K562 (cell line): ENCODE measurements around the gene LY6G6F. TPM values are rescaled to one million over a fixed set of nuclear protein-coding genes. Genes with fewer than 3 reads are reported as not detected.
A peak's percentile ranks its signal among the peaks of the same experiment; 100 is the strongest.

ENCODE experiments used
- ARID2 ChIP-seq: fragments of 450-650 bp; IDR thresholded peaks from 2 replicates; pipeline ENCODE4 v1.6.1; 2017; ENCODE audit warnings: antibody characterized with exemption, mild to moderate bottlenecking
- ARNT ChIP-seq, 2 experiments: fragments of 450-650 bp; IDR thresholded peaks; 2 replicates each; pipeline ENCODE4 v1.6.1; 2016; ENCODE audit warnings: mild to moderate bottlenecking in 1 of 2
- CREM ChIP-seq: IDR thresholded peaks from 2 replicates; pipeline ENCODE4 v1.6.1; 2014; ENCODE audit warnings: antibody characterized with exemption, low read depth
- DDX20 ChIP-seq: fragments of 450-650 bp; IDR thresholded peaks from 2 replicates; pipeline ENCODE4 v1.6.1; 2016; ENCODE audit warnings: missing genetic modification characterization, low read depth, mild to moderate bottlenecking, missing compliant biosample characterization, moderate library complexity
- ETV6 ChIP-seq, 3 experiments: fragments of 150-350 bp in 1 of 3; sonication (generic) in 1 of 3; formaldehyde crosslinking in 1 of 3; IDR thresholded peaks; 2 replicates each; pipeline versions ENCODE4 v1.6.1 to v1.8.0; 2014 to 2022; ENCODE audit warnings: borderline replicate concordance in 2 of 3, low read depth in 2 of 3, antibody characterized with exemption in 1 of 3, low read length in 1 of 3, mild to moderate bottlenecking in 1 of 3, missing genetic modification reagents in 1 of 3
- GATAD2A ChIP-seq: fragments of 450-650 bp; IDR thresholded peaks from 2 replicates; pipeline ENCODE4 v1.6.1; 2017
- HIVEP1 ChIP-seq: fragments of 250-450 bp; sonication (Bioruptor Pico); IDR thresholded peaks from 2 replicates; pipeline ENCODE4 v1.4.0; 2020; ENCODE audit warnings: mild to moderate bottlenecking
- IRF2 ChIP-seq: sonication (generic); formaldehyde crosslinking; IDR thresholded peaks from 2 replicates; pipeline ENCODE4 v1.8.1; 2022; ENCODE audit warnings: mild to moderate bottlenecking, missing genetic modification reagents
- JUN ChIP-seq, 2 experiments: sonication (generic) in 1 of 2; formaldehyde crosslinking in 1 of 2; IDR thresholded peaks; 2 replicates each; pipeline versions ENCODE4 v1.6.1 to v1.8.0; 2012 to 2022; ENCODE audit warnings: borderline replicate concordance in 2 of 2, mild to moderate bottlenecking in 2 of 2, improper control_type of control experiment in 1 of 2, low read depth in 1 of 2, low read length in 1 of 2, missing genetic modification reagents in 1 of 2
- KDM1A ChIP-seq, 2 experiments: fragments of 450-650 bp; IDR thresholded peaks; 2 replicates each; pipeline ENCODE4 v1.6.1; 2016; ENCODE audit warnings: mild to moderate bottlenecking in 2 of 2
- MTA3 ChIP-seq: fragments of 450-650 bp; formaldehyde crosslinking; IDR thresholded peaks from 2 replicates; pipeline ENCODE4 v1.6.1; 2017; ENCODE audit warnings: mild to moderate bottlenecking, borderline replicate concordance
- NCOA1 ChIP-seq: fragments of 450-650 bp; IDR thresholded peaks from 2 replicates; pipeline ENCODE4 v1.6.1; 2016; ENCODE audit warnings: low read depth
- NFXL1 ChIP-seq: fragments of 450-650 bp; formaldehyde crosslinking; IDR thresholded peaks from 2 replicates; pipeline ENCODE4 v1.4.0; 2021; ENCODE audit warnings: mild to moderate bottlenecking
- PTBP1 ChIP-seq: fragments of 200-400 bp; formaldehyde crosslinking; IDR thresholded peaks from 2 replicates; pipeline ENCODE4 v1.6.1; 2017; ENCODE audit warnings: low read depth, low read length
- SETDB1 ChIP-seq: IDR thresholded peaks from one replicate; pipeline ENCODE4 v1.6.1; 2012; ENCODE audit warnings: low read length, control low read depth, inconsistent platforms
- SMARCE1 ChIP-seq: fragments of 450-650 bp; IDR thresholded peaks from 2 replicates; pipeline ENCODE4 v1.7.1; 2016; ENCODE audit warnings: mild to moderate bottlenecking
- SPI1 ChIP-seq: IDR thresholded peaks from 2 replicates; pipeline ENCODE4 v1.6.1; 2011; ENCODE audit warnings: low read depth, low read length, control low read depth, borderline replicate concordance
- SUPT5H ChIP-seq: fragments of 450-650 bp; IDR thresholded peaks from 2 replicates; pipeline ENCODE4 v1.6.1; 2016
- TRIM24 ChIP-seq, 2 experiments: fragments of 450-650 bp; IDR thresholded peaks; 2 replicates each; pipeline ENCODE4 v1.6.1; 2016
- ZBTB1 ChIP-seq: sonication (generic); formaldehyde crosslinking; IDR thresholded peaks from 2 replicates; pipeline ENCODE4 v1.8.1; 2023; ENCODE audit warnings: missing genetic modification reagents, low read depth, mild to moderate bottlenecking, borderline replicate concordance
- ZBTB17 ChIP-seq: fragments of 450-650 bp; formaldehyde crosslinking; IDR thresholded peaks from 2 replicates; pipeline ENCODE4 v1.4.0; 2020; ENCODE audit warnings: mild to moderate bottlenecking
- ZNF263 ChIP-seq: sonication (generic); formaldehyde crosslinking; IDR thresholded peaks from 2 replicates; pipeline ENCODE4 v1.8.0; 2022; ENCODE audit warnings: mild to moderate bottlenecking, missing genetic modification reagents, borderline replicate concordance
- ZNF436 ChIP-seq: fragments of 250-450, 450-650 bp; sonication (Bioruptor Pico); formaldehyde crosslinking; IDR thresholded peaks from 2 replicates; pipeline ENCODE4 v1.7.0; 2020; ENCODE audit warnings: mild to moderate bottlenecking
- ZNF507 ChIP-seq: conservative IDR thresholded peaks from 2 replicates; pipeline ENCODE4 v1.6.1; 2017; ENCODE audit warnings: missing genetic modification characterization, missing compliant biosample characterization
- ZNF512 ChIP-seq: IDR thresholded peaks from 2 replicates; pipeline ENCODE4 v1.6.1; 2016; ENCODE audit warnings: missing genetic modification characterization, missing compliant biosample characterization
- polyA plus RNA-seq, 8 experiments: library from polyadenylated mRNA; depleted of rRNA in 4 of 8; stranded (reverse) in 5 of 8; unstranded in 3 of 8; fragments of >200 nt; fragmentation: Nextera tagmentation in 2 of 8; fragmentation: Illumina TruSeq in 1 of 8; extraction: Ambion mirVana in 2 of 8; extraction: Trizol in 1 of 8; gene quantifications; 2 replicates each; pipeline versions ENCODE4 v1.2.1 to v1.2.3, GENCODE V29; 2011 to 2014; ENCODE audit warnings: inconsistent platforms in 1 of 8, missing spikeins in 1 of 8
- total RNA-seq, 7 experiments: library from RNA; depleted of rRNA in 6 of 7; stranded (reverse); fragments of >200 nt in 6 of 7; fragmentation: Illumina TruSeq in 2 of 7; extraction: Trizol in 2 of 7; gene quantifications; 2 replicates each; pipeline versions ENCODE4 v1.2.1 to v1.2.3, GENCODE V29; 2011 to 2021; ENCODE audit warnings: low replicate concordance in 1 of 7
- TF ChIP-seq, protein P1 (sequence below): sonication (generic); formaldehyde crosslinking; IDR thresholded peaks from 2 replicates; pipeline ENCODE4 v1.8.0; 2022; ENCODE audit warnings: missing genetic modification reagents, mild to moderate bottlenecking, borderline replicate concordance

The LY6G6F gene
- total and polyA plus RNA-seq, 9 of the 15 experiments (the other 6 are each of a cell fraction or from before 2014, with no cell fraction given) = 0.14 to 0.50 (median 0.28) TPM; not detected in 2

DNA sequence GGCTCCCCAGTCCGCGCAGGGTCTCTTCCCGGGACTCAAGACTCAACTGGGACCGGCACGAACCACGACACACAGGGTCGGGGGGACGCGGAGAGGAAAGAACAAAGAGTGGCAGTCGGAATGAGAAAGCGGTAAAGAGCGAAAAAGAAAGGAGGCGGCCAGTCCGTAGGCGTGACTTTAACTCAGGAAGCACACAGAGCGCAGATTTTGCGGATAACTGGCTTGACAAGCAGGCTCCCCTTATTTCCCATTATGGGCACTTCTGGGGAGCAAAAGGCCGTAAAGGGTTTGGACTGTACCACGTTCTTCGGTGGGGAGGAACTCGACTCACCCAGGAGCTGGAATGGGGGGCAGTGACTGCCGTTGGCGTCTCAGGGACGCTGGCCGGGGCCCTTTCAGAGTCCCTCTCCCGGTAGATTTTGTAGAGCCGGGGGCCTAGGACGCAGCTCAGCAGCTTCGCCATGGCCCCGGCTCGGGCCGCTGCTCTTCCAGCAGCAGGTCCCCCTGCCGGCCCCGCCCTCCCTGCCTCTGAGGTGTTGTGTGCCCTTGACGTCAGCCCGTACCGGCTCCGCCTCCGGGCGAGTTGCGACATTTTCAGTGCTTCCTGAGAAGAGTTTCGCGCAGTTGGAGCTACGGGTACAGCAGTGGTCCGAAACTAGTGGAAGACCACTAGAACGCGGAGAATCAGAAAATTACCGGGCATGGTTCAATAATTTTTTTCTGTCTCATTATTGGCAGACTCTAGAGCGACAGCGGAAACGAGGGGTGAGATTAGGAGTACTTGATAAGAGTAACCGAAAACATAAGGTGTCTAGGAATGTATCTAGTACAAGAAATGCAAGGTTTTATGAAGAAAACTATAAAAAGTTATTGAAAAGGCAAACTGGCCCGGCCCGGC, 3.6 kb upstream of the LY6G6F start, which contains the start of gene ABHD16A (continued):
- TF ChIP-seq ZNF507 (tag) (no peak), ZNF512 (tag) (peak; percentile 87), ARNT (IDR thresholded peaks at IDR 0.05) (peak in 1 of 2 experiments; percentile 25; a peak in 3 of 4 replicates), SMARCE1 (no peak; the same call in 1 of the 2 replicates), DDX20 (tag) (no peak), PTBP1 (0 out of 2 replicates have a peak, but pooled peaks have one; percentile 33), KDM1A (IDR thresholded peaks at IDR 0.05) (no peak), ZBTB1 (CRISPR knock-in tag) (peak; percentile 31; the same call in 1 of the 2 replicates), NFXL1 (CRISPR knock-in tag) (no peak), GATAD2A (no peak), ARID2 (peak; percentile 67), NCOA1 (peak; percentile 39), MTA3 (peak; percentile 100), JUN (IDR thresholded peaks at IDR 0.05; ENCODE audit: borderline replicate concordance, low read depth, low read length) (peak; percentile 80), JUN (CRISPR knock-in tag; IDR thresholded peaks at IDR 0.05; ENCODE audit: borderline replicate concordance) (0 out of 2 replicates have a peak, but pooled peaks have one; percentile 24), SETDB1 (peak; percentile 41), ZNF436 (CRISPR knock-in tag) (no peak; the same call in 1 of the 2 replicates), CREM (peak; percentile 97), ZBTB17 (CRISPR knock-in tag) (peak; percentile 97), TRIM24 (IDR thresholded peaks at IDR 0.05) (peak; percentile 16 to 61; a peak in 2 of 4 replicates), SUPT5H (peak; percentile 97), ZNF263 (CRISPR knock-in tag) (peak; percentile 78), IRF2 (CRISPR knock-in tag) (no peak), ETV6 (IDR thresholded peaks at IDR 0.05; ENCODE audit: borderline replicate concordance in 1 of 2, low read depth in 2 of 2, low read length in 1 of 2) (peak in 1 of 2 experiments; percentile 67; a peak in 1 of 4 replicates), ETV6 (CRISPR knock-in tag; IDR thresholded peaks at IDR 0.05; ENCODE audit: borderline replicate concordance) (no peak), SPI1 (no peak), HIVEP1 (CRISPR knock-in tag) (no peak)
- TF ChIP-seq, protein P1, sequence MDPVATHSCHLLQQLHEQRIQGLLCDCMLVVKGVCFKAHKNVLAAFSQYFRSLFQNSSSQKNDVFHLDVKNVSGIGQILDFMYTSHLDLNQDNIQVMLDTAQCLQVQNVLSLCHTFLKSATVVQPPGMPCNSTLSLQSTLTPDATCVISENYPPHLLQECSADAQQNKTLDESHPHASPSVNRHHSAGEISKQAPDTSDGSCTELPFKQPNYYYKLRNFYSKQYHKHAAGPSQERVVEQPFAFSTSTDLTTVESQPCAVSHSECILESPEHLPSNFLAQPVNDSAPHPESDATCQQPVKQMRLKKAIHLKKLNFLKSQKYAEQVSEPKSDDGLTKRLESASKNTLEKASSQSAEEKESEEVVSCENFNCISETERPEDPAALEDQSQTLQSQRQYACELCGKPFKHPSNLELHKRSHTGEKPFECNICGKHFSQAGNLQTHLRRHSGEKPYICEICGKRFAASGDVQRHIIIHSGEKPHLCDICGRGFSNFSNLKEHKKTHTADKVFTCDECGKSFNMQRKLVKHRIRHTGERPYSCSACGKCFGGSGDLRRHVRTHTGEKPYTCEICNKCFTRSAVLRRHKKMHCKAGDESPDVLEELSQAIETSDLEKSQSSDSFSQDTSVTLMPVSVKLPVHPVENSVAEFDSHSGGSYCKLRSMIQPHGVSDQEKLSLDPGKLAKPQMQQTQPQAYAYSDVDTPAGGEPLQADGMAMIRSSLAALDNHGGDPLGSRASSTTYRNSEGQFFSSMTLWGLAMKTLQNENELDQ = no peak
